ENCODE data around the gene PPL. TPM values are rescaled to one million over a fixed set of nuclear protein-coding genes. Genes with fewer than 3 reads are reported as not detected.
A peak's percentile ranks its signal among the peaks of the same experiment; 100 is the strongest.

PPL gene
- total and polyA plus RNA-seq, 2 of the 13 experiments (the other 11 are each of a cell fraction or from before 2014, with no cell fraction given) = 5.7 to 6.6 TPM

- TF ChIP-seq HMGXB3 (CRISPR knock-in tag; IDR thresholded peaks at IDR 0.05; ENCODE audit: borderline replicate concordance) (0 out of 2 replicates have a peak, but pooled peaks have one; percentile 72), MEF2D (CRISPR knock-in tag; IDR thresholded peaks at IDR 0.05) (0 out of 2 replicates have a peak, but pooled peaks have one; percentile 54), JUND (CRISPR knock-in tag; IDR thresholded peaks at IDR 0.05) (no peak), ZNF263 (CRISPR knock-in tag; IDR thresholded peaks at IDR 0.05) (no peak), SP1 (IDR thresholded peaks at IDR 0.05) (no peak), SP1 (CRISPR knock-in tag; IDR thresholded peaks at IDR 0.05) (no peak), ZNF556 (CRISPR knock-in tag; IDR thresholded peaks at IDR 0.05; ENCODE audit: borderline replicate concordance) (0 out of 2 replicates have a peak, but pooled peaks have one; percentile 51), SNAPC2 (CRISPR knock-in tag; IDR thresholded peaks at IDR 0.05) (0 out of 2 replicates have a peak, but pooled peaks have one; percentile 48), ZNF724P (CRISPR knock-in tag; IDR thresholded peaks at IDR 0.05; ENCODE audit: borderline replicate concordance) (0 out of 2 replicates have a peak, but pooled peaks have one; percentile 47), ZNF512B (CRISPR knock-in tag; IDR thresholded peaks at IDR 0.05; ENCODE audit: borderline replicate concordance) (peak; percentile 58; the same call in 1 of the 2 replicates), ZNF782 (CRISPR knock-in tag; IDR thresholded peaks at IDR 0.05; ENCODE audit: borderline replicate concordance) (no peak), MYNN (CRISPR knock-in tag; IDR thresholded peaks at IDR 0.05; ENCODE audit: low read depth) (peak; percentile 67; the same call in 1 of the 2 replicates), ZMYM2 (CRISPR knock-in tag; IDR thresholded peaks at IDR 0.05) (0 out of 2 replicates have a peak, but pooled peaks have one; percentile 34), ZSCAN9 (CRISPR knock-in tag; IDR thresholded peaks at IDR 0.05; ENCODE audit: borderline replicate concordance) (peak; percentile 35; the same call in 1 of the 2 replicates), ZMYM3 (CRISPR knock-in tag; IDR thresholded peaks at IDR 0.05) (0 out of 2 replicates have a peak, but pooled peaks have one; percentile 11), ZBTB20 (CRISPR knock-in tag; IDR thresholded peaks at IDR 0.05; ENCODE audit: borderline replicate concordance, low read depth) (peak; percentile 43; the same call in 1 of the 2 replicates)
- TF ChIP-seq, protein P1, sequence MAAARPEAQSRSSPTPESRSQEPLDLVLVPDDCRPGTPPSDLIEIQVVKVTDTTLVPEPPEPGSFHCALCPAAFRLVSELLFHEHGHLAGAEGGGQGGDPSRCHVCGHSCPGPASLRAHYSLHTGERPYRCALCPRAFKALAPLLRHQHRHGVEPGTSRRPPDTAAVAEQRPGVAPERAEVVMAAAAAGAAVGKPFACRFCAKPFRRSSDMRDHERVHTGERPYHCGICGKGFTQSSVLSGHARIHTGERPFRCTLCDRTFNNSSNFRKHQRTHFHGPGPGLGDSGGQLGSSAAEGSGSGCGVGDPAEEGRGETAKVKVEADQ (CRISPR knock-in tag; IDR thresholded peaks at IDR 0.05; ENCODE audit: borderline replicate concordance) = no peak
- TF ChIP-seq, protein P2, sequence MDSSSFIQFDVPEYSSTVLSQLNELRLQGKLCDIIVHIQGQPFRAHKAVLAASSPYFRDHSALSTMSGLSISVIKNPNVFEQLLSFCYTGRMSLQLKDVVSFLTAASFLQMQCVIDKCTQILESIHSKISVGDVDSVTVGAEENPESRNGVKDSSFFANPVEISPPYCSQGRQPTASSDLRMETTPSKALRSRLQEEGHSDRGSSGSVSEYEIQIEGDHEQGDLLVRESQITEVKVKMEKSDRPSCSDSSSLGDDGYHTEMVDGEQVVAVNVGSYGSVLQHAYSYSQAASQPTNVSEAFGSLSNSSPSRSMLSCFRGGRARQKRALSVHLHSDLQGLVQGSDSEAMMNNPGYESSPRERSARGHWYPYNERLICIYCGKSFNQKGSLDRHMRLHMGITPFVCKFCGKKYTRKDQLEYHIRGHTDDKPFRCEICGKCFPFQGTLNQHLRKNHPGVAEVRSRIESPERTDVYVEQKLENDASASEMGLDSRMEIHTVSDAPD (CRISPR knock-in tag; IDR thresholded peaks at IDR 0.05) = no peak
Observed at GRCh38 chr16:4957420-4957719, 20.4 kb upstream of the PPL start (continued).

Measured in HepG2 (cell line).